Stimulated activated CD4-positive, alpha-beta T cell treated with anti-CD3 and anti-CD28 coated beads, Interleukin-1b, Interleukin-23, amount 100 ng/mL, for 24 hours (primary cell): Measurements from ENCODE around the gene MGAT3.

Experiments used
- DNase-seq, 4 experiments: peaks; one replicate each; pipeline ENCODE4 v3.0.0-alpha.2; 2020; ENCODE audit warnings: low read depth in 4 of 4, low spot score in 1 of 4

The MGAT3 gene

GRCh38 chr22:39470451-39471291 is 13.9 kb downstream of the MGAT3 start:
- no peak for DNase-seq

GRCh38 chr22:39471381-39472141 is 14.7 kb downstream of the MGAT3 start:
- no peak for DNase-seq

- no peak for DNase-seq
Observed at GRCh38 chr22:39472570-39473556, 16.1 kb downstream of the MGAT3 start.

- no peak for DNase-seq
Observed at GRCh38 chr22:39473851-39474250, 17.0 kb downstream of the MGAT3 start.

- no peak for DNase-seq
Observed at GRCh38 chr22:39474351-39475111, 17.7 kb downstream of the MGAT3 start.

GRCh38 chr22:39475337-39475736 is 18.5 kb downstream of the MGAT3 start:
- no peak for DNase-seq

GRCh38 chr22:39475902-39476301 is 19.1 kb downstream of the MGAT3 start:
- no peak for DNase-seq

- DNase-seq = no peak
Observed at GRCh38 chr22:39476664-39477063, 19.9 kb downstream of the MGAT3 start.

GRCh38 chr22:39477542-39477941 is 20.7 kb downstream of the MGAT3 start:
- no peak for DNase-seq

- no peak for DNase-seq
Observed at GRCh38 chr22:39478441-39478850, 21.6 kb downstream of the MGAT3 start.

- DNase-seq = no peak
Observed at GRCh38 chr22:39479254-39479653, 22.4 kb downstream of the MGAT3 start.

- no peak for DNase-seq
Observed at GRCh38 chr22:39480557-39480956, 23.7 kb downstream of the MGAT3 start.

- DNase-seq = no peak
Observed at GRCh38 chr22:39481054-39481453, 24.2 kb downstream of the MGAT3 start.

- no peak for DNase-seq
Observed at GRCh38 chr22:39481595-39481994, 24.8 kb downstream of the MGAT3 start.

- no peak for DNase-seq
Observed at GRCh38 chr22:39482768-39483167, 26.0 kb downstream of the MGAT3 start.

- no peak for DNase-seq
Observed at GRCh38 chr22:39486951-39487825, 30.4 kb downstream of the MGAT3 start.

GRCh38 chr22:39487826-39488520 is 31.2 kb downstream of the MGAT3 start:
- no peak for DNase-seq

GRCh38 chr22:39488563-39489083 is 31.8 kb downstream of the MGAT3 start:
- DNase-seq = no peak
